Kidney capillary endothelial cell (primary cell): Measurements from ENCODE around the gene STON2.
A peak's percentile ranks its signal among the peaks of the same experiment; 100 is the strongest.

Source experiments
- DNase-seq: peaks from one replicate; pipeline ENCODE4 v3.0.0-alpha.2; 2018; ENCODE audit warnings: low spot score

STON2 gene

DNA sequence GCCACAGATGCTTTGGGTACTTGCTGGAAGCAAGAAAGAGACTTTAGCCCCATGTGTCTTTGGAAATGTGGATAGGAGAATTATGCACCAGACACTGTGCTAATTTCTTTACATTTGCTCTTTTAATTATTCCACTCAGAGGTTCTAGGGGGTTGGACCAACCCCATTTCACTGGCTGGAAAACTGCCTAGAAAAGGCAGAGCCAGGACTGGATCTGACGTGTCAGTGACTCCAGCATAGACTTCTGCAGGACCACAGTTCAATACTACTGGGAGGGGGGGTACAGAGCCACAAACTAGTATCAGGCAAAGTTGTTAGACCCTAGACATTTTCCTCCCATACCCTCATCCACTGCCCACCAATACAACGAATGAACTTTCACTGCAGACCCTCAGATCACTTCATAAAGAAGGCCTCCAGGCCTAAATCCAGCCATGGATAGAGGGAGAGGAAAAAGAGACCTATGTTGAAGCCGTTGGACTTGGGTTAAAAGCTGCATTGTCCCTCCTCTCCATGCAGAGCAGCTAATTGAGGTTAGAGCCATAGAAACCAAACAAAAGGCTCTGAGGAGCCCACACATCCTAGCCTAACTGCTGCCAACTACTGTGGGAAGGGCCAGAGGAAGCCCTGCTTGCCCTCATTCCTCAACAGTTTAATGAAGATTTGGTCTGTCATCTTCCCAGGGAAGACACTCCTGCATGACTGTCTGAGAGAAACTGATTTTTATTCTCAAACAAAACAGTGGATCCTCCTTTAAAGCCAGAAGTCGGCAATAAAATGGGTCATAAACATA, 68.7 kb downstream of the STON2 start:
- no peak for DNase-seq

DNA sequence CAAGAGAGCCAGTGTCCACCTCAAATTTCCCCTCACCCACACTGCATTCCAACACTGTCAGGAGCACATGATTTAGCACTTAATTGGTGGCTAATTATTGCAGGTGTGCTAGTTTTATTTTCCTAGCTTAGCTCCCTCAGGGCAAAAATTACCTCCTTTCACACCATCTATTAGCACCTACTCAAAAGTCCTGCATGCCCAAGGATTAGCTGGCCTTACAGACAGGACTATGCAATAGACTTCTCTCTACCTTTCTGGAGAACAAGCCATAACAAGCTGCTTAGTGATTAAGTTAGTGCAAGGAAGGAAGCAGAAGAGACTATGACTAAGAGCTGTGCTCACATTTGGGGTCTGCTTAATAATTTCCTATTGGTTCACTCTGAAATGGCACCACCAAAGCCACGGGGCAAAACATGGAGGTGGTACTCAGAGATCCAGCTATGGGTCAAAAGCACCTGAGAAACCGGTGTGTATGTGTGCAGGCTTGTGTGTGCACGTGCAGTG, 69.5 kb downstream of the STON2 start:
- DNase-seq, result no peak

DNA sequence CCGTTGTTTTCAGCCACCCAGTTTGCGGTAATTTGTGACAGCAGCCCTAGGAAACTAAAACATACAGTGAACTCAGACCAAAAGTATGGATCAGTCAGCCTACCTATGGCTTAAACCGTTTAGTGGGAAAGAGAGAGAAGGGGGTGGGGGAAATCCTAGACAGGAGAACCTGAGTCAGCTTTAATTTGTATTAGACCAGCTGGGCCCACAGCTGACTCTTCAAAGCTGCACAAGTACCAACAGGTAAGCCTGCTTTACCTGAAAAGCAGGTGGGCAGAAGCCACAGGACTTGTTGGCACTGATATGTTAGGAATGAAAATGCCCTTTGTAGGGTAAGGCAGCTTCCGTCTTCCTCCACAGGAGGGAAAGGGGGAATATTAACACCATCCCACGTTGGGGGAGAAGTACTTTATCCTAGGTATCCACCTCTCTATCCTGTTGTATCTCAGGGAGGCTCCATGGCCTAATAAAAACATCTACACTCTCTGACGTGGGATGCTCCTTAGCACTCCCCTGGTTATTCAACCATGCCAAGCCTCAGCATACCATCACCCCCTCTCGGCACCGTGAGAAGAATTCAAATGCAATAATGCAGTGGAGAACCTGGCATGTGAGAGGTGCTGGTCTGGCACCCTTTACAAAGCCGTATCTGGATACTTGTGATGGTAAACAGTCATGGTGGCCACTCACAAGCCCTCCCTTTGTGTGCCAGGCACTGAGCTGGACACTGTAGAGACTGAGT, 70.3 kb downstream of the STON2 start:
- DNase-seq, result no peak

DNA sequence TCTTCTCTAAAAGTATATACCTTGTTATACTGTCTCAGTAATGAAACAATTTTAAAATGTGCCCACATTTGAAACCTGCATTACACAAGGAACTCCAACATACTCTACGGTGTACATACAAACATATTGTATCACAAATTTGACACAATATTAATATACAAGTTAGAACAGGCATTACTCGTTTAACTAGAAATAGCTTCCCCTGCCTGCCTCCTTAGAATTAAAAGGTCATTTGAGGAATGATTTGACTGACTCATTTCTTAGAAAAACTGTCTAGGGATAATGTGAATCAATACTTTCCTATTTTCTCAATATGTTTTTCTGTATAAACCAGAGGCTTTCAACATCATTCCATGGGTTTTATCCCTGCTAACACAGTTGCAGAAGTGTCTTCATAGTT, 73.7 kb downstream of the STON2 start:
- no peak for DNase-seq

DNA sequence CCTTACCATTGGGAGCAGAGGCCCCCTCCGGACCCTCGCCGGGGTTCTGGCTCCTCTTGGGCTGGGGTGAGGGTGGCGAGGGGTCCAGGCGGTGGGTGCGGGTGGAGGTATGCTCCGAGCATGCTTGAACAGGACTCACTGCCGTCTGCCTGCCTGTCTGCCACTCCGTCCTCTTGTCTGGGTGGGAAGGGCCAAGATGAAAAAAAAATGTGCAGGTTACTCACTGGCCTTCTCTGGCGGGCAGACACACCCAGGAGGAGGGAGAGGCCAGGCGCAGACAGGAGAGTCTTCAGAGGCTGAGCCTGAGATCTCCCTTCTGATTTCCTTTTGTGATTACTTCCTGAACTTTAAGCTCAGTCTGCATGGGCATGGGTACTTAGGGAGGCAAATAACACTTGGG, 76.1 kb downstream of the STON2 start:
- DNase-seq, result peak; percentile 64

DNA sequence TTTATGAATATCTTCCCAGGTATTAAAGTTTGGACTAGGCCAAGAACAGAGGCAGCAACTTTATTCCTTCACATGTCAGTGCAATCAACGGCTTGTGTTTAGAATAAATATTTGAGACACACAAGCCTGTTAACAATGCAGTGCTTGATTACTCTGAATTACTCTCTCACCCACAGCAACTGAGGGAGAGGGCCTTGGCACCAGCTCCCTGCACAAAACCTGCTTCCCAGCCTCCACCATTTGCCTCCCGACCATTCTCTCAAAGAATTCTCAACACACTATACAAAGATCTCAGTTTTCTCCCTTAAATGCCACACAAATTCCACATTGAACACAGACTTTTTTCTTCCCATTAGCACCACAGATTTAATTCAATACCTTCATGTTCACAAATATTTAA, 77.0 kb downstream of the STON2 start:
- no peak for DNase-seq

DNA sequence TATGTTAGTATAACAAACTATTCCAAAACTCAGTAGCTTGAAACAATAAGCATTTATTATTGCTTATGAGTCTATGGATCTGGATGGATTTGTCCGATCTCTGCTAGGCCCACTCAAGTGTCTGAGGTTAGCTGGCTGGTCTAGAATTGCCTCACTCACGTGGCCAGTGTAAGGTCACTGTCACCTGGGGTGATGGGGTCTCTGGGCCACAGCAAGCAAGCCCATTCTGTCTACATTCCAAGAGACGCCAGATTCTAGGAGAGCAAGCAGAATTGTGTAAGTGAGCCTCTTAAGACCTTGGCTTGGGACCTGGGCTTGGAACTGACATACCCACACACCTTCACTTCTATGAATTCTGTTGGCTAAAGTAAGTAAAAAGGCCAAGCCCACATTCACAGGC, 80.2 kb downstream of the STON2 start:
- DNase-seq, result no peak

DNA sequence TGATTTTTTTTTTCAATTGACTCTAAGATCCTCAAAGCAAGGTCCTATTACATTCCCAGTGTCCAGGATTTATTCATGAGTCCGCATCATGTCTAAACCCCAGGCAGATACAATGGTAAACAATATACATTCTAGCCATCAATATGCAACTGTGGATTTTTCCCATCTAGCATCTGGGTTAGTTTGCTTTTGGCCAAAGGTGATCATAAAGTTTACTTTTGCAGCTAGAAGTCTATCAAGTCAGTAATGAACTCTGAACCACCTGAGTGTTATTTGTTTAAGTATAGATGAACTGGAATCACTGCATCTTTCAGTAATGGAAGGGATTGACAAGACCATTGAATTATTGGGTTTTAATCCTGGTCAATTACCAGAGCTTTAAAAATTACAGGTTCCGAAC, 80.8 kb downstream of the STON2 start:
- no peak for DNase-seq

DNA sequence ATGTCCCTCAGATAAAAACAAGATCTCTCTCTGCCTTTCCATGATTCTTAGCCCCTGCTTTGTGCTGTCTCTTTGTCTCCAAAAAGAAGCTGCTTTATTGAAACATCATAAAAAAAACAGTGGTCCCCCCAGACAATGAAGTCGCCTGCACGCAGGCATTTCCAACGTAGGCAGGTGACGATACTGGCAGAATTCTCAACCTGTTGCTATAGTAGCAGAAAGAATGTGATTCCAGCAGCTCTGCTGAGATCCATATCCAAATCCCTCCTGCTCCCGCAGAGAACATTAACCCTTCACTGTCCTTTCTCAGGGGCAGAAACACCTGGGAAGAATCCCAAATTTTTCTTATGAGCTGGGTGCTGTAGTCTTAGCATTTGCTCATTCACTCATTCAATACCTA, 84.8 kb downstream of the STON2 start:
- DNase-seq, result no peak

DNA sequence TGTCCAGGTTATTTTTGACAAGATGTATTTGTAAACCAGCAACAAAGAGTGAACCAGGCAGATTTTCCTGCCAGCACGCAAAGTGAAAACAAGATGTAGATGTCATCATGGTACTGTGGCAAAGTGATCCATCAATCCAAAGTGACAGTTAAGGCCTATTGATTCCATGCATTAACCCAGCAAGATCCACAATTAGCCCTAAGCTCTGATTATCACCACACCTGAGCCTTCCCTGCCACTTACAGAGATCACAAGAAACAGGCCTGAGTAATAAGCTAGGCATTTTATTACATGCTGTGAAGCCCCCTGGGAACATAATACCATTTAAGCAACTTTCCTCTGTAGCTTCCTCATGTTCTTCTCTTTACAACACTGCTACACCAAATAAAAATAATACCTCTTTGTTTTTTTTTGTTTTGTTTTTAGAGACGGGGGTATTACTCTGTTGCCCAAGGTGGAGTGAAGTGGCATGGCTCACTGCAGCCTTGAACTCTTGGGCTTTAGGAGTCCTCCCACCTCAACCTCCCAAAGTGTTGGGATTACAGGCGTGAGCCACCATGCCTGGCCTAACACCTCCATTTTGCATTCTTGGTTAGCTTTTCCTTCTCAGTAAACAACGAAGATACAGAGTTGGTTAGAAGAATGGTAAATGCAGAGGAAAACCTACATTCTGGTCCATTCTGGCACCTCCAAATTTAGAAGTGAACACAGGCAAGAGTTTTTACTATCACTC, 85.5 kb downstream of the STON2 start:
- DNase-seq, result no peak

DNA sequence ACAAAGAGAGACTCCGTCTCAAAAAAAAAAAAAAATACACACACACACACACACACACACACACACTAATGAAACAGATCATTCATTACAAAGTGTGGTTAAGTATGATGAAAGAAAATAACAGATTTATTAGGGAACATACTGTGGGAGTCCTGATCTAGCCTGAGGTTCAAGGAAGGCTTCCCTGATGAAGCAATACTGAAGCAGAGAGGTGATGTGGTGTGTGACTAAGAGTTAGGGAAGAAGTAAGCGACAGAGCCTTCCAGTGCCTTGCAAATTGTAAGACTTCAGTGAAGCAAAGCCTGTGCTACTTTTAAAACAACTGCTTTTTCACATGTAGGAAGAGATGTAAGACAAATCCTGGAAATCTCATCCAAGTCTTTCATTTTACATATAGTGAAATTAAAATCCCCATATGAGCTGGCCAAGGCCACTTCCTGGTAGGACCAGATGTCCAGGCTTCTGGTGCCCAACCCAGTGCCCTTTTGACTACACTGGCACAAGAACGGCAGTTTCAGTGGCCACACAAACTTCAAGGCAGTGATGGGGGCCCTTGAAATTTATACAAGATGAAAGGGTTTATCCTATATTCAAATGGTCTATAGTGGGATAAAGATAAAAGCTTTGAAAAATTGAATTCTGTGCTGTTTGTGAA, 86.2 kb downstream of the STON2 start:
- DNase-seq, result no peak

DNA sequence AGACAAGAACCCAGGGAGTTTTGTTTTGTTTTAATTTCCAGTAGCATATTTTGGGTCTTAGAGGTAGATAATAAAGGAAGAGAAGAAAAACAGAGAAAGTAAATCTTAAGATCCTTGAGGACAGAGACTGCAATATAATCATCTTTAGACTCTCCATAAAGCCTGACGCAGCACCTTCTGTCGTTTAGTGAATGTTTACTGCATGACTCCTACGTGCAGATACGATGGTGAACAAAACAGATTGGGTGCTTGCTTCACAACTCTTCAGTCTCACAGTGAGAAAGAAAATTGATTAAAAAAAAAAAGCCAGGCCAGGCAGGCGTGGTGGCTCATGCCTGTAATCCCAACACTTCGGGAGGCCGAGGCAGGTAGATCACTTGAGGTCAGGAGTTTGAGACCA, 86.9 kb downstream of the STON2 start:
- no peak for DNase-seq

DNA sequence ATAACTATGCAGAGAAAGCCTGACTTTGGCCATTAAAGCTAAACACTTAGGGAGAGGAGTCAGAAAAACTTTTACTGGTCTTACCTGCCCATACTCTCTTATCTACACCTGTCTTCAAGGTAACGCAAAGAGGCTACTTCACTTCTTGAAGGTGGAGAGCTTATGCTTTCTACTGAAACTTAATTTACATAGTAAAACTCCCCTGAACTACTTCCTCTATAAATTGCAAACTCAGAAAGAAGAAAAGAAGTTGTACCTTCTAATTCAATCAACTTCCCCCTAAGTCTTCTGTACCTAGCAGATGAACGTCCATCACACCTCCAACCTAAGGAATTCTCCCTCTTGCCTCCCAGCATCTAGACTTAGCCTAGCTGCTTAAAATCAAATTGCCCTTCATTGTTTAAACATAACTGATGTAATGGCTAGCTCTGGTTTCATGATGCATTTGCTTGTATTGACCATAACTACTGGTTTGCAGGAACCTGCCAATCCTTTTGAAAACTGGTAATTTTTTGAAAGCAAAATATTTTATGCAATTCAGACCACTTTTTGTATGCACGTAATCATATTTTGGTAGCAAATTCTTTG, 87.7 kb downstream of the STON2 start:
- no peak for DNase-seq

DNA sequence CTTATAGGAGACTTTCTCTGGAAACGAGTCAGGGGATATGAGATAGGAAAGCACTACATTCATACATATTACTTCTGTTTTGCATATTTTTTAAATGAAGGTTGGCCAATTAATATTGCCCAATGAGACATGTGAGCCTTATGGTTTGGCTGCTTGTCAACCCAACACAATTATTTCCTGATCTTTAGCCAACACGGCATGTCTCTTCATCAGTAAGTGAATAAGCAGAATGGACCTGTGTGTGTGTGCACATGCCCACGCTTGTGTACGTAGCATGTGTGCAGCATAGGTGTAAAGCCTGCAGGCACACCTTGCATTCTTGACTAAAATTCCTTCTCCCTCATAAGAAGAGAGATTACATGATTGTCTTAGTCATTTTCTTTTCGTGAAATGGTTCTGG, 88.3 kb downstream of the STON2 start:
- no peak for DNase-seq

DNA sequence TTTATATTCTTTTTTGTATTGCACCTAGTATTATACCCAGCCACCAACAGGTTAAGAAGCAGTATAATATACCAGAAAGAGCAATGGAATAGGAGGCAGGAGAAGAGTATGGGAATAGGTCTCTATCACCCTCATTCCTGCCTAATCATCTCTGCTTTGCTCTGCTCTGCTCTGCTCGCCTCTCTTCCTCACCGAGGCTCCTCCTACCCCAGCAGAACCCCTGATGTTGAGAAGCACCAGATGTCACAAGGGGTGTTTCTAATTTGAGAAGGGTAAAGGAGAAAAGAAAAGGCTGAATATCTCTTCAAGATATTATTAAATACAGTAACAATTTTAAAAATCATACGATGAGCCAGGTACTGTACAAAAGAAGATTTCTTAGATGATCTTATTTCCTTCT, 89.0 kb downstream of the STON2 start:
- no peak for DNase-seq

DNA sequence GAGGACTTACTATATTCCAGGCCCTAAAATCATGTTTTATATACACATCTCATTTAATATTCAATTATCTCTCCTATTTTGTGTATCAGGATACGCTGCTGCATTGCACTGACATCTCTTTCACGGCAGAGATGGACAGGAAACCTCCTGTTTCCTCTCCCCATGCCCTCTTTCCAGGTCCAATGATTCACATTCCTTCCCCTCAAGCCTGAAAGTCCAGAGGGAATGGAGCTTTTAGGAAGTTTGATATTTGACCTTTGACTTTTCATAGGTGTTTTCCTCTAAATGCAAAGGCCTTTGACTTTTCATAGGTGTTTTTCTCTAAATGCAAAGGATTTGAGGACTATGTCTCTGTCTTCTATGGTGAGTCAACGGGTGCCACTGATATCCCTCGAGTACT, 89.5 kb downstream of the STON2 start:
- no peak for DNase-seq

DNA sequence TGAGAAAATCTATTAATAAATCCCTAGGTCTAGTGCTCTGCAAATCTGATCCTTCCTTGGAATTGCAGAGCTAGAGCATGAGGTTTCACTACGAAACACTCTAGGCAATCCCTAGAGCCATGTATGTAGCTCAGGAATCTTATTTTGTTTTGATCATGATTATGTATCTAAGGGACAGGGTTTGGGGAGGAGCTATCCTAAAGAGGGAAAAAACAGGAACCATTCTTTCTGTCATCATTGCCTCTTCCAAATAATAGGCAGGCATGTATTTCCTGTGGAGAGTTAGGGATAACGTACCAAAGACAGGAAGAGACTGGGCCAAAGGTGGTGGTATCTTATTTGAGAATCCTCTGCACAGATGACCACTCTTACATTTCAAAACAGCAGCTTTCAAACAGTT, 90.6 kb downstream of the STON2 start:
- DNase-seq, result no peak

DNA sequence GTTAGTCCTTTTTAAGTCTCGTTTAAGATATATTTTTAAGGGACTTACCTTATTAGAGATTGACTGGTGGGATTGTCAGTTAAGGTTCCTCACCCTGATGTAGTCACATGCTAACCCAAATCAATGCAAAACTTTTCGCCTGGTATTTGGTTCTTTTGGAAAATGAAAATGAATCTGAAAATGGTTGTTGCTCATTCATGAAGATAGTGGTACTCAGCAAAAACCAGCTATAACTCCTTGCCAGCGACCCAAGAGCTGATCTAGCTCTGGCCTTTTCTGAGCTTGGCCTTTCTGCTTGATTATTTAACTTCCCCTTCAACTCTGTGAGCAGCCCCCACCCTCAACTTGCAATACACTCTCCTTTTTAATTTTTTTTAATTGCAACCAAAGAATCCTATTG, 94.4 kb downstream of the STON2 start:
- DNase-seq, result no peak

DNA sequence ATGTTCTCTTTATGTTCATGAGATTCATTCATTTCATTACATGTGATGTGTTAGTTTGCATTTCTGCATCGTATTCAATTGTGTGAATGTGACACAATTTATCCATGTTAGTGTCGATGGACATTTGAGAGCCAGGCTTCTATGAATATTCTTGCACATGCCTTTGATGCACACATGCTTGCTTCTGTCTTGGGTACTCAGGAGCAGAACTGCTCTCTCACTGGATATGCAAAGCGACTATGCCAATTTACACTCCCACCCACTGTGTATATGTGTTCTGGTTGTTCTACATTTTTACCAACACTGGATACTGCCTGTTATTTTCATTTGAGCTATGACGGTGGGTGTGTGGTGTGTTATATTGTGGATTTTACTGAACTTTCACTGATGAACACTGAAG, 95.1 kb downstream of the STON2 start:
- DNase-seq, result no peak

DNA sequence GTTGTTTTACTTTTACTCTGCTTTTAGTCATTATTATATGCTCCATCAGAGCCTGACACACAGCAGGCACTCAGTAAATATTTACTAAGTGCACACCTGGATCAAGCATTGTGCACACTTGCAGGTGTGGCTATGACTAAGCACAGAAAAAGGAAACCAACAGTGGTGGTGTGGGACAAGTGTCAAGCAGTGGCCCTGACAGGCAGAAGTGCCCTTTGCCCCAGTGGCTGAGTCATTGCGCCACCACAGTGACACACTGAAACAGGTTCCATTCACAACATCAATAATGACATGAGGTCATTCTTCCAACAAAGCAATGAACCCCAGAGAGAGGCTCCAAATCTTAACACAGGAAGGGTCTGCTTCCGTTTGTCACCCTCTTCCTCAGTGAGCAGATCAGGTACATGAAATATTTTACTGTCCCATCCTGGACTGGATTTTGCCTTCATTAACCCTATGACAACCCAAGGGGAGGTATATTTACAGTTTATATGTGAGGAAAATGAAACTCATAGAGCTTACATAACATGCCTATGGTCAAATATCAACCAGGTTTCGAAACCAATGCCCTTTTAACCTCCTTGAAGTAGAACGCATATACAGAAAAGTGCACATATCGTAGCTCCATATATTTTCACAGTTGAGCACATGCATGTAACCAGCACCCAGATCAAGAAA, 96.7 kb downstream of the STON2 start:
- DNase-seq, result peak; percentile 83

DNA sequence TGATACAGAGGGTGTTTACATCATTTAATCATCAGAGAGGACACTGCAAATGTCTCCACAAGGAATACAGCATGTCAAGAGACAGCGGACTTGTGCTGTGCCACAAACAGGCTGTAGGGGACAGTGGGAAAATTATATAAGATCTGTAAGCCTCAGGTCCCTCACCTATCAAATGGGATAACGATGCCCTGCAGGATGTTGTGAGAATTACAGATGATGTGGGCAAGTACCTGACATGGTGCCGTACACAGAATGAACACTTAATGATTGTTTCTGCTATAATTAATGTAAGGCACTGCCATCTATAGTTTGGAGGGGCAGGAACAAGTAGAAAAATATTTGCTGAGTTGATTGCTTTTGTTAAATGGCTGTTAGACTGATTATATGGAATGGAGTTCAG, 97.5 kb downstream of the STON2 start:
- no peak for DNase-seq
